Psoas muscle (tissue), 8 donors: ENCODE results near the gene VDAC1. TPM values are rescaled to one million over a fixed set of nuclear protein-coding genes. Genes with fewer than 3 reads are reported as not detected.
"Not testable (repeated sequence)": the region's sequence is repeated elsewhere in the genome, so short reads cannot be mapped to it uniquely, and the experiment has no call there.

Experiments
- ATAC-seq, 4 donors: fragments of 200-7000 bp; cut with Tn5 transposase; one replicate each; pipeline ENCODE4 v1.9.1; 2020; ENCODE audit warnings: moderate library complexity in 3 of 4, mild to moderate bottlenecking in 2 of 4
- DNase-seq, 2 donors: peaks; one replicate each; pipeline ENCODE4 v3.0.0-alpha.2; 2020
- H3K27ac ChIP-seq: fragments of 200-600 bp; one replicate; pipeline ENCODE4 v1.8.0; 2022
- H3K27me3 ChIP-seq, 3 donors: fragments of 200-600 bp in 1 of 3; one replicate each; pipeline versions ENCODE4 v1.6.1 to v1.8.0; 2013 to 2022; ENCODE audit warnings: low read length in 2 of 3, mild to moderate bottlenecking in 2 of 3, moderate library complexity in 1 of 3; ENCODE audit not compliant: insufficient read depth in 3 of 3
- H3K36me3 ChIP-seq, 2 donors: fragments of 200-600 bp in 1 of 2; one replicate each; pipeline versions ENCODE4 v1.6.1 to v1.8.0; 2013 to 2022; ENCODE audit warnings: low read depth in 1 of 2, mild to moderate bottlenecking in 1 of 2, moderate library complexity in 1 of 2; ENCODE audit not compliant: insufficient read depth in 1 of 2
- H3K4me1 ChIP-seq: fragments of 200-600 bp; one replicate; pipeline ENCODE4 v1.8.0; 2022
- H3K4me3 ChIP-seq: fragments of 200-600 bp; one replicate; pipeline ENCODE4 v1.8.0; 2022; ENCODE audit warnings: mild to moderate bottlenecking
- H3K9me3 ChIP-seq: fragments of 200-600 bp; one replicate; pipeline ENCODE4 v1.8.0; 2022
- WGBS, 3 donors: extraction: QIAGEN DNeasy Blood & Tissue Kit; methylation state at CpG; one replicate each; pipeline versions ENCODE4 v1.1.6 to v1.1.7; 2013; 5-methylcytosine and 5-hydroxymethylcytosine counted together
- intact Hi-C, 2 donors: fragments of 100-400 bp; cut with DNase I; formaldehyde crosslinking; loops; one replicate each; pipeline versions ENCODE4 v1.11.0 to v1.14.2; 2022
- polyA plus RNA-seq, 3 donors: library from polyadenylated mRNA; stranded (reverse); fragments of 200-250 nt; gene quantifications; one replicate each; pipeline ENCODE4 v1.2.3, GENCODE V29; 2013
- total RNA-seq, 4 donors: library from RNA; stranded (reverse); fragmentation: NEBNext Ultra II Directional in 2 of 4; extraction: Animal tissue kit (Norgen Biotek cat#: 25700) in 2 of 4; gene quantifications; one replicate each; pipeline versions ENCODE4 v1.2.1 to v1.2.4, GENCODE V29; 2021 to 2023
- TF ChIP-seq, protein P1 (sequence below): fragments of 200-600 bp; IDR thresholded peaks from one replicate; pipeline ENCODE4 v1.8.0; 2022; ENCODE audit warnings: antibody characterized with exemption
- donor health status: healthy with polysubstance abuse.
- donor health status: DM: no; HTN: no; CAD: no; lungs with moderate emphysema.
- donor health status: Bipolar disorder and iron deficiency.
- donor health status: healthy.
- donor health status: DM: yes; HTN: yes; CAD: no.
- donor health status: DM: no; HTN: no; CAD: no.
- donor health status: DM: no; HTN: no; CAD: no.
- donor health status: DM: yes; HTN: yes; CAD: no.

Gene VDAC1
- total and polyA plus RNA-seq, 7 donors, result 389 to 592 (median 525) TPM

GRCh38 chr5:133957591-133957990 lies 47.2 kb downstream of the VDAC1 start:
- intact Hi-C loops, result no loop called here
- 82 to 86% (median 83%) methylated on average over 1 of the region's 1 CpG for WGBS, 3 donors
- Histone ChIP-seq H3K27me3 (no peaks in the 10 kb centered on the region), H3K36me3 (peaks cover 5 to 51% of the 10 kb centered on the region in 2 donors), H3K4me3 (no peak overlapping the region), H3K27ac (no peak overlapping the region), H3K4me1 (peaks cover 11% of the 10 kb centered on the region), H3K9me3 (no peaks in the 10 kb centered on the region)
- DNase-seq (no peak), ATAC-seq (no peak)
- TF ChIP-seq, protein P1, sequence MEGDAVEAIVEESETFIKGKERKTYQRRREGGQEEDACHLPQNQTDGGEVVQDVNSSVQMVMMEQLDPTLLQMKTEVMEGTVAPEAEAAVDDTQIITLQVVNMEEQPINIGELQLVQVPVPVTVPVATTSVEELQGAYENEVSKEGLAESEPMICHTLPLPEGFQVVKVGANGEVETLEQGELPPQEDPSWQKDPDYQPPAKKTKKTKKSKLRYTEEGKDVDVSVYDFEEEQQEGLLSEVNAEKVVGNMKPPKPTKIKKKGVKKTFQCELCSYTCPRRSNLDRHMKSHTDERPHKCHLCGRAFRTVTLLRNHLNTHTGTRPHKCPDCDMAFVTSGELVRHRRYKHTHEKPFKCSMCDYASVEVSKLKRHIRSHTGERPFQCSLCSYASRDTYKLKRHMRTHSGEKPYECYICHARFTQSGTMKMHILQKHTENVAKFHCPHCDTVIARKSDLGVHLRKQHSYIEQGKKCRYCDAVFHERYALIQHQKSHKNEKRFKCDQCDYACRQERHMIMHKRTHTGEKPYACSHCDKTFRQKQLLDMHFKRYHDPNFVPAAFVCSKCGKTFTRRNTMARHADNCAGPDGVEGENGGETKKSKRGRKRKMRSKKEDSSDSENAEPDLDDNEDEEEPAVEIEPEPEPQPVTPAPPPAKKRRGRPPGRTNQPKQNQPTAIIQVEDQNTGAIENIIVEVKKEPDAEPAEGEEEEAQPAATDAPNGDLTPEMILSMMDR, result no peak

- Histone ChIP-seq H3K27me3 (no peaks in the 10 kb centered on the region), H3K36me3 (peaks cover 5 to 51% of the 10 kb centered on the region in 2 donors), H3K9me3 (no peaks in the 10 kb centered on the region), H3K4me1 (peaks cover 12% of the 10 kb centered on the region), H3K27ac (peak overlapping the region; percentile 12), H3K4me3 (no peak overlapping the region)
- TF ChIP-seq, protein P1, result no peak
- ATAC-seq, result no peak
- 77 to 96% (median 82%) methylated on average over 4 of the region's 4 CpGs for WGBS, 3 donors
- intact Hi-C loops, result no loop called here
- no peak for DNase-seq
These were observed 47.7 kb downstream of the VDAC1 start for GRCh38 chr5:133957080-133957479.

DNA sequence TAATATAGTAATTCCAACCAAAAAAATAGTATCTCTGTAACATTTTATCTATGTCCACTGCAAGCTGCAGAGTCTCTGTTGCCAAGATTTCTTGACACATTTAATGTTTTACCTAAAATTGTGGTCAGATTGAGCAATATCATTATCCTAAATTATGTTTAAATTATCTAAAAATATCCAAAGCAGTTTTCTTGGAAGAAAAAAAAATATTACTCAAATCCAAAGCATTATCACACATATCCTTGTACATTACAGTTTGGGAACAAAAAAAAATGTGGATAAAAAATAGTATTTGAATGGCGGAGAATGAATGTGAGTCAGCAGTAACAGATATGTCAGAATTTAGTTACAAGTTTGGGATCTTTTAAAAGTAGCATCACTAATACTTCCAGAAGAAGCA lies 48.6 kb downstream of the VDAC1 start:
- peaks cover 5 to 51% of the 10 kb centered on the region in 2 donors for H3K36me3 ChIP-seq
- 96 to 100% (median 98%) methylated on average over 1 of the region's 1 CpG for WGBS, 3 donors
- ATAC-seq, intact Hi-C loops, DNase-seq, H3K27me3 ChIP-seq, H3K27ac ChIP-seq, H3K4me3 ChIP-seq, H3K9me3 ChIP-seq: not testable (repeated sequence)
- peaks cover 15% of the 10 kb centered on the region for H3K4me1 ChIP-seq

- TF ChIP-seq, protein P1, result no peak
These were observed 51.1 kb downstream of the VDAC1 start for GRCh38 chr5:133953568-133954145.

DNA sequence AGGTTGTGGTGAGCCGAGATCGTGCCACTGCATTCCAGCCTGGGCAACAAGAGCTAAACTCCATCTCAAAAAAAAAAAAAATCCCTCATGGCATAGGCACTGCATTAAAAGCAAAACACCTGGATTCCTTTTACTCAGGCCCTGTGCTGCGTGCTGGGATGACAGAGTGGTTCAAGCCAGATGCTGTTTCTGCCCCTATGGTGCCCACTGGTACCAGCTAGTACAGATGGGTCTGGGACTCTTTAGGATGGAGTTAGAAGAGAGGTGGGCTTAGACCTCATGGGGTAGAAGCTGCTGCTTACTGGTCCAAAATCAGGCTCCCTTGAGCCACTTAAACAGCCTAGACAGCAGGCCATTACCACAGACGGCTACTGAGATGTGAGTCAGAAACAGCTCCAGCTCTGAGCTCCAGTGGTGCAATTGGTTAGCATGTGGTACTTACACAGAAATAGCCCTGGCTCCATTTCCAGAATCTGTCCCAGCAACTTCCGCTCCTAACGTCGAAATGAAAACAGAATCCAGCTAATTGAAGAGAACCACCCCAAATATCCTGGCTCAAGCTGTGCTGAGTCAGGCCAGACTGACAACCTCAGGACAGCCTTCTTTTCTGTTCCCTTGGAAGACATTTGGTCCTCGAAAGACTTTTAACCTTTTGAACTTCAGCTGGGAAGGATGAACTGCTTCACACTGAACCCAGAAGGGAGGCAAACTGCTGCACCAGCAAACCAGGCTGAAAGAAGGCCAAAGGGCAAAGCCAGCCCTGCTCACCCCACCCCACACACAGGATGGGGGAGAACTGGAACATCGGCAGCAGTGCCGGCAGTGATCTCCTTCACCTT lies 51.8 kb downstream of the VDAC1 start:
- no peaks in the 10 kb centered on the region for H3K27me3 ChIP-seq
- H3K4me1 ChIP-seq, result peaks cover 15% of the 10 kb centered on the region
- DNase-seq (peak; percentile 49 to 70), ATAC-seq (peak; percentile 95 to 98 (median 96))
- peak overlapping the region; percentile 75 for H3K27ac ChIP-seq
- intact Hi-C loops, result no loop called here
- WGBS, 3 donors, result 34 to 41% (median 37%) methylated on average over 10 of the region's 10 CpGs
- H3K4me3 ChIP-seq, result peak overlapping the region; percentile 29
- no peaks in the 10 kb centered on the region for H3K9me3 ChIP-seq
- TF ChIP-seq, protein P1, result no peak
- H3K36me3 ChIP-seq, result peaks cover 3 to 30% of the 10 kb centered on the region in 2 donors

More at GRCh38 chr5:133953568-133954145, 51.1 kb downstream of the VDAC1 start:
- Histone ChIP-seq H3K27ac (peak overlapping the region; percentile 75), H3K27me3 (no peaks in the 10 kb centered on the region), H3K4me1 (peaks cover 15% of the 10 kb centered on the region), H3K4me3 (peak overlapping the region; percentile 29), H3K36me3 (peaks cover 3 to 37% of the 10 kb centered on the region in 2 donors), H3K9me3 (no peaks in the 10 kb centered on the region)
- 72 to 83% (median 79%) methylated on average over 10 of the region's 10 CpGs for WGBS, 3 donors
- ATAC-seq (peak; percentile 21 to 59 (median 34)), DNase-seq (no peak)
- intact Hi-C loops, result no loop called here
